Panc1 (cell line): Measurements from ENCODE around the gene MGA. TPM values are rescaled to one million over a fixed set of nuclear protein-coding genes. Genes with fewer than 3 reads are reported as not detected.

Source experiments
- ATAC-seq: fragments of 200-7000 bp; cut with Tn5 transposase; 2 replicates; pipeline ENCODE4 v1.9.1; 2020; ENCODE audit warnings: mild to moderate bottlenecking, moderate library complexity
- BruUV-seq: library from RNA; stranded (reverse); fragments of 400-500 nt; replicated peaks from 2 replicates; lab custom pipeline; 2021; lab: Mats Ljungman, UMichigan
- CTCF ChIA-PET: fragments of 300-600 bp; sonication (Branson Sonifier 250); formaldehyde crosslinking; loops from one replicate; lab custom pipeline; 2022; ENCODE audit warnings: antibody characterized with exemption; lab: Charles Lee
- POLR2A ChIA-PET: fragments of 300-600 bp; sonication (Branson Sonifier 250); formaldehyde crosslinking; loops from one replicate; lab custom pipeline; 2022; ENCODE audit warnings: antibody characterized with exemption; lab: Charles Lee
- DNase-seq: peaks from one replicate; pipeline ENCODE4 v3.0.0-alpha.2; 2010; ENCODE audit warnings: low read depth, low spot score
- H3K27ac ChIP-seq: 2 replicates; pipeline ENCODE4 v1.5.1; 2011; ENCODE audit warnings: mild to moderate bottlenecking, low read length, inconsistent platforms
- H3K27me3 ChIP-seq: fragments of 200-500 bp; sonication (Bioruptor generic); 2 replicates; pipeline ENCODE4 v1.6.0; 2014; ENCODE audit warnings: low read length, inconsistent platforms; ENCODE audit not compliant: control insufficient read depth, insufficient read depth
- H3K36me3 ChIP-seq: fragments of 200-500 bp; sonication (Bioruptor generic); 2 replicates; pipeline ENCODE4 v1.5.1; 2014; ENCODE audit warnings: inconsistent platforms, mild to moderate bottlenecking, low read length, moderate library complexity; ENCODE audit not compliant: control insufficient read depth, insufficient read depth
- H3K4me1 ChIP-seq: 2 replicates; pipeline ENCODE4 v1.5.1; 2011; ENCODE audit warnings: inconsistent platforms, mild to moderate bottlenecking, low read length, moderate library complexity; ENCODE audit not compliant: control insufficient read depth, insufficient read depth
- H3K4me3 ChIP-seq, 2 experiments: 2 replicates each; pipeline ENCODE4 v1.5.1; 2011 to 2012; ENCODE audit warnings: low read depth in 2 of 2, low read length in 2 of 2, mild to moderate bottlenecking in 2 of 2, inconsistent platforms in 1 of 2, moderate library complexity in 1 of 2
- H3K9me3 ChIP-seq: fragments of 200-500 bp; sonication (Bioruptor generic); 2 replicates; pipeline ENCODE4 v1.5.1; 2014; ENCODE audit warnings: low read depth, mild to moderate bottlenecking, inconsistent platforms, low read length, moderate library complexity; ENCODE audit not compliant: control insufficient read depth, insufficient read depth
- POLR2AphosphoS5 ChIP-seq: IDR thresholded peaks from 2 replicates; pipeline ENCODE4 v1.6.1; 2012; ENCODE audit warnings: mild to moderate bottlenecking, low read depth, low read length, moderate library complexity
- SIN3A ChIP-seq: IDR thresholded peaks from 2 replicates; pipeline ENCODE4 v1.6.1; 2012; ENCODE audit warnings: low read depth, mild to moderate bottlenecking, low read length, moderate library complexity, borderline replicate concordance; ENCODE audit not compliant: insufficient read depth
- TCF7L2 ChIP-seq: IDR thresholded peaks from 2 replicates; pipeline ENCODE4 v1.6.1; 2011; ENCODE audit warnings: mild to moderate bottlenecking, low read depth, low read length, inconsistent platforms
- in situ Hi-C: cut with HindIII; loops from 2 replicates; pipeline ENCODE4 v1.10.0; 2016; ENCODE audit warnings: low sequenced_read_pairs, low pct_unique_long_range_greater_than_20kb
- intact Hi-C: fragments of 100-400 bp; cut with micrococcal nuclease; formaldehyde crosslinking; loops from one replicate; pipeline ENCODE4 v1.10.0; 2022; ENCODE audit not compliant: unreplicated experiment
- total RNA-seq: library from RNA; stranded (reverse); gene quantifications from one replicate; pipeline ENCODE4 v1.2.1, GENCODE V29; 2021; ENCODE audit not compliant: unreplicated experiment
- TF ChIP-seq, protein P1 (sequence below): fragments of 450-650 bp; IDR thresholded peaks from 2 replicates; pipeline ENCODE4 v1.5.1; 2017; ENCODE audit warnings: mild to moderate bottlenecking
- TF ChIP-seq, protein P2 (sequence below), 2 experiments: IDR thresholded peaks; 2 replicates each; pipeline ENCODE4 v1.6.1; 2011 to 2012; ENCODE audit warnings: low read depth in 2 of 2, control low read depth in 1 of 2, low read length in 1 of 2, mild to moderate bottlenecking in 1 of 2, moderate library complexity in 1 of 2; ENCODE audit not compliant: insufficient read depth in 1 of 2

Gene MGA
- total RNA-seq, 1 experiment from 2014 or later = 43.6 TPM

DNA sequence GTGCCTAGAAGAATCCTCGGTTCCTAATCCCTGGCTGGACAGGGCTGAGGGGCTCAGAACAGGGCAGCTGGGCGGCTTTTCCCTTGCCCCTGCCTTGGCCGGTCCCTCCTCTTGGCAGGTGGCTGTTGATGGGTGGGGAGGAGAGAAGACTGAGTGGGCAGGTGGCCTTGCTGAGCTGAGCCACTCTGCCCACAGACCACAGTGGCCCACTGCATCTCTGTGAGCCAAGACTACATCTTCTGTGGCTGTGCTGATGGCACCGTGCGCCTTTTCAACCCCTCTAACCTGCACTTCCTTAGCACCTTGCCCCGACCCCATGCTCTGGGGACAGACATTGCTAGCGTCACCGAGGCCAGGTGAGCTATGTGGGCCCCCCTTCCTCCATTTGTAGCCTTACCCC is 153.2 kb downstream of the MGA start:
- H3K4me3 ChIP-seq = no peak overlapping the region
- H3K27me3 ChIP-seq = no peaks in the 10 kb centered on the region
- H3K4me1 ChIP-seq = no peaks in the 10 kb centered on the region; the same call in 1 of the 2 replicates
- peaks cover 2% of the 10 kb centered on the region; the same call in 1 of the 2 replicates for H3K36me3 ChIP-seq
- POLR2A ChIA-PET = no interaction called here
- TF ChIP-seq SIN3A (no peak), POLR2AphosphoS5 (no peak)
- TF ChIP-seq, protein P1, sequence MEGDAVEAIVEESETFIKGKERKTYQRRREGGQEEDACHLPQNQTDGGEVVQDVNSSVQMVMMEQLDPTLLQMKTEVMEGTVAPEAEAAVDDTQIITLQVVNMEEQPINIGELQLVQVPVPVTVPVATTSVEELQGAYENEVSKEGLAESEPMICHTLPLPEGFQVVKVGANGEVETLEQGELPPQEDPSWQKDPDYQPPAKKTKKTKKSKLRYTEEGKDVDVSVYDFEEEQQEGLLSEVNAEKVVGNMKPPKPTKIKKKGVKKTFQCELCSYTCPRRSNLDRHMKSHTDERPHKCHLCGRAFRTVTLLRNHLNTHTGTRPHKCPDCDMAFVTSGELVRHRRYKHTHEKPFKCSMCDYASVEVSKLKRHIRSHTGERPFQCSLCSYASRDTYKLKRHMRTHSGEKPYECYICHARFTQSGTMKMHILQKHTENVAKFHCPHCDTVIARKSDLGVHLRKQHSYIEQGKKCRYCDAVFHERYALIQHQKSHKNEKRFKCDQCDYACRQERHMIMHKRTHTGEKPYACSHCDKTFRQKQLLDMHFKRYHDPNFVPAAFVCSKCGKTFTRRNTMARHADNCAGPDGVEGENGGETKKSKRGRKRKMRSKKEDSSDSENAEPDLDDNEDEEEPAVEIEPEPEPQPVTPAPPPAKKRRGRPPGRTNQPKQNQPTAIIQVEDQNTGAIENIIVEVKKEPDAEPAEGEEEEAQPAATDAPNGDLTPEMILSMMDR = no peak
- CTCF ChIA-PET = interaction anchor here (0.8 kb wide), 1 partner anchor 252 kb away, joined by 5 read pairs; no protein-coding TSS in a partner anchor
- H3K27ac ChIP-seq = no peak overlapping the region
- ATAC-seq (no peak), DNase-seq (no peak)
- in situ Hi-C loops (no loop called here), intact Hi-C loops (loop anchor here (10.0 kb wide), 1 partner anchor 209 kb away; no protein-coding TSS in a partner anchor)
- BruUV-seq = no TSS peak
- no peaks in the 10 kb centered on the region for H3K9me3 ChIP-seq

DNA sequence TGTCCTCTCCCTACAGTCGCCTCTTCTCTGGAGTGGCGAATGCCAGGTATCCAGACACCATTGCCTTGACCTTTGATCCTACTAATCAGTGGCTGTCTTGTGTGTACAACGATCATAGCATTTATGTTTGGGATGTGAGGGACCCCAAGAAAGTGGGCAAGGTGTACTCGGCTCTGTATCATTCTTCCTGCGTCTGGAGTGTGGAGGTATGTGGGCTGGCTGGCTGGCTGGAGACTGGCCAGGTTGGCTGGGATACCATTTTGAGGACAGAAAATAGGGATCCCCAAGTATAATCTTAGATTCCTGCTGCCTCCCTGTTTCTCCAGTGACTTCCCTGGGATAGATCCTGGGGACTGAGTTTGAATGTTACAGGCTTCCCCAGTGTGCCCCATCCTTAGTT is 154.3 kb downstream of the MGA start:
- ChIA-PET POLR2A (no interaction called here), CTCF (no interaction called here)
- no peak for ATAC-seq
- intact Hi-C loops = loop anchor here (10.0 kb wide), 1 partner anchor 210 kb away; no protein-coding TSS in a partner anchor
- no peaks in the 10 kb centered on the region for H3K4me1 ChIP-seq
- DNase-seq = no peak
- no TSS peak for BruUV-seq
- TF ChIP-seq, protein P2, sequence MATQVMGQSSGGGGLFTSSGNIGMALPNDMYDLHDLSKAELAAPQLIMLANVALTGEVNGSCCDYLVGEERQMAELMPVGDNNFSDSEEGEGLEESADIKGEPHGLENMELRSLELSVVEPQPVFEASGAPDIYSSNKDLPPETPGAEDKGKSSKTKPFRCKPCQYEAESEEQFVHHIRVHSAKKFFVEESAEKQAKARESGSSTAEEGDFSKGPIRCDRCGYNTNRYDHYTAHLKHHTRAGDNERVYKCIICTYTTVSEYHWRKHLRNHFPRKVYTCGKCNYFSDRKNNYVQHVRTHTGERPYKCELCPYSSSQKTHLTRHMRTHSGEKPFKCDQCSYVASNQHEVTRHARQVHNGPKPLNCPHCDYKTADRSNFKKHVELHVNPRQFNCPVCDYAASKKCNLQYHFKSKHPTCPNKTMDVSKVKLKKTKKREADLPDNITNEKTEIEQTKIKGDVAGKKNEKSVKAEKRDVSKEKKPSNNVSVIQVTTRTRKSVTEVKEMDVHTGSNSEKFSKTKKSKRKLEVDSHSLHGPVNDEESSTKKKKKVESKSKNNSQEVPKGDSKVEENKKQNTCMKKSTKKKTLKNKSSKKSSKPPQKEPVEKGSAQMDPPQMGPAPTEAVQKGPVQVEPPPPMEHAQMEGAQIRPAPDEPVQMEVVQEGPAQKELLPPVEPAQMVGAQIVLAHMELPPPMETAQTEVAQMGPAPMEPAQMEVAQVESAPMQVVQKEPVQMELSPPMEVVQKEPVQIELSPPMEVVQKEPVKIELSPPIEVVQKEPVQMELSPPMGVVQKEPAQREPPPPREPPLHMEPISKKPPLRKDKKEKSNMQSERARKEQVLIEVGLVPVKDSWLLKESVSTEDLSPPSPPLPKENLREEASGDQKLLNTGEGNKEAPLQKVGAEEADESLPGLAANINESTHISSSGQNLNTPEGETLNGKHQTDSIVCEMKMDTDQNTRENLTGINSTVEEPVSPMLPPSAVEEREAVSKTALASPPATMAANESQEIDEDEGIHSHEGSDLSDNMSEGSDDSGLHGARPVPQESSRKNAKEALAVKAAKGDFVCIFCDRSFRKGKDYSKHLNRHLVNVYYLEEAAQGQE (IDR thresholded peaks at IDR 0.05; ENCODE audit: insufficient read depth in 1 of 2, low read depth in 2 of 2, low read length in 1 of 2) = no peak
- TF ChIP-seq SIN3A = no peak
- TF ChIP-seq, protein P1 = no peak
- TF ChIP-seq POLR2AphosphoS5 = no peak
- TF ChIP-seq TCF7L2 = no peak
- no peak overlapping the region for H3K4me3 ChIP-seq
- H3K36me3 ChIP-seq = peaks cover 4% of the 10 kb centered on the region; the same call in 1 of the 2 replicates
- no peaks in the 10 kb centered on the region for H3K9me3 ChIP-seq
- H3K27me3 ChIP-seq = no peaks in the 10 kb centered on the region
- in situ Hi-C loops = no loop called here
- no peak overlapping the region for H3K27ac ChIP-seq
